Measurements from ENCODE around the gene PNMA6F. TPM values are rescaled to one million over a fixed set of nuclear protein-coding genes. Genes with fewer than 3 reads are reported as not detected.

The PNMA6F gene
- polyA plus RNA-seq, 1 of the 3 experiments (the other 2 are of a cell fraction): not detected

GRCh38 chrX:153304988-153305736 lies 16.4 kb downstream of the PNMA6F start (continued):
- TF ChIP-seq ZBTB33 (IDR thresholded peaks at IDR 0.05; ENCODE audit: borderline replicate concordance, low read depth): no peak
- TF ChIP-seq, protein P1, sequence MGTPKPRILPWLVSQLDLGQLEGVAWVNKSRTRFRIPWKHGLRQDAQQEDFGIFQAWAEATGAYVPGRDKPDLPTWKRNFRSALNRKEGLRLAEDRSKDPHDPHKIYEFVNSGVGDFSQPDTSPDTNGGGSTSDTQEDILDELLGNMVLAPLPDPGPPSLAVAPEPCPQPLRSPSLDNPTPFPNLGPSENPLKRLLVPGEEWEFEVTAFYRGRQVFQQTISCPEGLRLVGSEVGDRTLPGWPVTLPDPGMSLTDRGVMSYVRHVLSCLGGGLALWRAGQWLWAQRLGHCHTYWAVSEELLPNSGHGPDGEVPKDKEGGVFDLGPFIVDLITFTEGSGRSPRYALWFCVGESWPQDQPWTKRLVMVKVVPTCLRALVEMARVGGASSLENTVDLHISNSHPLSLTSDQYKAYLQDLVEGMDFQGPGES (IDR thresholded peaks at IDR 0.05; ENCODE audit: low read depth, low read length): no peak
- no peak for TF ChIP-seq TCF12 (IDR thresholded peaks at IDR 0.05)
- TF ChIP-seq TEAD4 (IDR thresholded peaks at IDR 0.05; ENCODE audit: borderline replicate concordance, insufficient read depth): no peak
- TF ChIP-seq, protein P2, sequence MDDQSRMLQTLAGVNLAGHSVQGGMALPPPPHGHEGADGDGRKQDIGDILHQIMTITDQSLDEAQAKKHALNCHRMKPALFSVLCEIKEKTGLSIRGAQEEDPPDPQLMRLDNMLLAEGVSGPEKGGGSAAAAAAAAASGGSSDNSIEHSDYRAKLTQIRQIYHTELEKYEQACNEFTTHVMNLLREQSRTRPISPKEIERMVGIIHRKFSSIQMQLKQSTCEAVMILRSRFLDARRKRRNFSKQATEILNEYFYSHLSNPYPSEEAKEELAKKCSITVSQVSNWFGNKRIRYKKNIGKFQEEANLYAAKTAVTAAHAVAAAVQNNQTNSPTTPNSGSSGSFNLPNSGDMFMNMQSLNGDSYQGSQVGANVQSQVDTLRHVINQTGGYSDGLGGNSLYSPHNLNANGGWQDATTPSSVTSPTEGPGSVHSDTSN (IDR thresholded peaks at IDR 0.05): no peak

GRCh38 chrX:153303276-153304262 lies 18.0 kb downstream of the PNMA6F start:
- 22% methylated on average over 12 of the region's 12 CpGs for WGBS (ENCODE audit: low lambda C conversion rate)
- POLR2A ChIA-PET: no interaction called here
- H3K9me2 ChIP-seq: no peaks in the 10 kb centered on the region
- no peaks in the 10 kb centered on the region for H3F3A ChIP-seq (replicated peaks; ENCODE audit: insufficient read depth)
- H3K4me3 ChIP-seq (ENCODE audit: low read depth in 2 of 2, low read length in 1 of 2): no peak overlapping the region
- no peak overlapping the region for H3K9ac ChIP-seq
- H3K79me2 ChIP-seq (ENCODE audit: insufficient read depth): no peaks in the 10 kb centered on the region
- no peak overlapping the region for H2AFZ ChIP-seq (ENCODE audit: low read depth)
- no peaks in the 10 kb centered on the region for H3K4me1 ChIP-seq (ENCODE audit: control insufficient read depth in 1 of 2, insufficient read depth in 2 of 2, low read depth in 1 of 2, low read length in 1 of 2)
- H3K27ac ChIP-seq (ENCODE audit: low read depth in 2 of 2, low read length in 1 of 2): no peak overlapping the region
- peaks cover 38% of the 10 kb centered on the region for H3K27me3 ChIP-seq (ENCODE audit: insufficient read depth)
- TF ChIP-seq SIN3A (IDR thresholded peaks at IDR 0.05; ENCODE audit: borderline replicate concordance, low read depth, low read length): no peak
- no peak for TF ChIP-seq FOXJ3 (CRISPR knock-in tag; IDR thresholded peaks at IDR 0.05)
- no peak for TF ChIP-seq EP300 (IDR thresholded peaks at IDR 0.05; ENCODE audit: borderline replicate concordance in 1 of 2, low read depth in 1 of 2, low read length in 1 of 2)
- TF ChIP-seq NRF1 (IDR thresholded peaks at IDR 0.05; ENCODE audit: low read depth, low read length): no peak
- TF ChIP-seq GABPA (IDR thresholded peaks at IDR 0.05; ENCODE audit: low read depth): no peak
- TF ChIP-seq RXRA (IDR thresholded peaks at IDR 0.05; ENCODE audit: borderline replicate concordance, low read depth): no peak
- TF ChIP-seq TEAD4 (IDR thresholded peaks at IDR 0.05; ENCODE audit: borderline replicate concordance, insufficient read depth): no peak
- H4K20me1 ChIP-seq (ENCODE audit: insufficient read depth): no peaks in the 10 kb centered on the region
- no peaks in the 10 kb centered on the region for H3K36me3 ChIP-seq (replicated peaks in 1 of 2; ENCODE audit: control insufficient read depth in 1 of 2, insufficient read depth in 2 of 2, low read length in 1 of 2)
- H3K9me3 ChIP-seq: no peaks in the 10 kb centered on the region
- H3K4me2 ChIP-seq: no peak overlapping the region
- CTCF ChIA-PET: no interaction called here
- DNase-seq: no peak
